Epithelial cell of esophagus (primary cell): ENCODE data around the gene TRERF1.
A peak's percentile ranks its signal among the peaks of the same experiment; 100 is the strongest.

Experiments
- DNase-seq: peaks from one replicate; pipeline ENCODE4 v3.0.0; 2010; ENCODE audit warnings: low read depth
- H3K4me3 ChIP-seq: 2 replicates; pipeline ENCODE4 v1.5.1; 2011; ENCODE audit warnings: mild to moderate bottlenecking, low read length, control low read depth
- TF ChIP-seq, protein P1 (sequence below): IDR thresholded peaks from 2 replicates; pipeline ENCODE4 v1.5.1; 2011; ENCODE audit warnings: low read depth, mild to moderate bottlenecking, low read length, control low read depth, inconsistent platforms; ENCODE audit not compliant: insufficient read depth; ENCODE audit errors: missing control alignments

Gene TRERF1

DNA sequence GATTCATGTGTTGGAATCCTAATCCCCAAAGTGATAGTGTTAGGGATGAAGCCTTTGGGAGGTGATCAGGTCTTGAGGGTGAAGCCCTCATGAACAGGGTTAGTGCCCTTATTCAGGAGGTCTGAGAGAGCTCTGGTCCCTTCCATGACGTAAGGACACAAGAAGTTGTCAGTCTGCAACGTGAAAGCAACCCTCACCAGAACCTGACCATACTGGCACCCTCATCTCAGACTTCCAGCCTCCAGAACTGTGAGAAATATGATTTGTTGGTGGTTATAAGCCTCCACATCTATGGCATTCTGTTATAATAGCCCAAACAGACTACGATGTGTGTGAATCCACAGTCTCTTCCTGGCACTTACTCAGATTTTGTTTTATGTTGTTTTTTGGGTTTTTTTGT lies 90.7 kb downstream of the TRERF1 start:
- TF ChIP-seq, protein P1, sequence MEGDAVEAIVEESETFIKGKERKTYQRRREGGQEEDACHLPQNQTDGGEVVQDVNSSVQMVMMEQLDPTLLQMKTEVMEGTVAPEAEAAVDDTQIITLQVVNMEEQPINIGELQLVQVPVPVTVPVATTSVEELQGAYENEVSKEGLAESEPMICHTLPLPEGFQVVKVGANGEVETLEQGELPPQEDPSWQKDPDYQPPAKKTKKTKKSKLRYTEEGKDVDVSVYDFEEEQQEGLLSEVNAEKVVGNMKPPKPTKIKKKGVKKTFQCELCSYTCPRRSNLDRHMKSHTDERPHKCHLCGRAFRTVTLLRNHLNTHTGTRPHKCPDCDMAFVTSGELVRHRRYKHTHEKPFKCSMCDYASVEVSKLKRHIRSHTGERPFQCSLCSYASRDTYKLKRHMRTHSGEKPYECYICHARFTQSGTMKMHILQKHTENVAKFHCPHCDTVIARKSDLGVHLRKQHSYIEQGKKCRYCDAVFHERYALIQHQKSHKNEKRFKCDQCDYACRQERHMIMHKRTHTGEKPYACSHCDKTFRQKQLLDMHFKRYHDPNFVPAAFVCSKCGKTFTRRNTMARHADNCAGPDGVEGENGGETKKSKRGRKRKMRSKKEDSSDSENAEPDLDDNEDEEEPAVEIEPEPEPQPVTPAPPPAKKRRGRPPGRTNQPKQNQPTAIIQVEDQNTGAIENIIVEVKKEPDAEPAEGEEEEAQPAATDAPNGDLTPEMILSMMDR = no peak
- DNase-seq = no peak
- no peak overlapping the region for H3K4me3 ChIP-seq

DNA sequence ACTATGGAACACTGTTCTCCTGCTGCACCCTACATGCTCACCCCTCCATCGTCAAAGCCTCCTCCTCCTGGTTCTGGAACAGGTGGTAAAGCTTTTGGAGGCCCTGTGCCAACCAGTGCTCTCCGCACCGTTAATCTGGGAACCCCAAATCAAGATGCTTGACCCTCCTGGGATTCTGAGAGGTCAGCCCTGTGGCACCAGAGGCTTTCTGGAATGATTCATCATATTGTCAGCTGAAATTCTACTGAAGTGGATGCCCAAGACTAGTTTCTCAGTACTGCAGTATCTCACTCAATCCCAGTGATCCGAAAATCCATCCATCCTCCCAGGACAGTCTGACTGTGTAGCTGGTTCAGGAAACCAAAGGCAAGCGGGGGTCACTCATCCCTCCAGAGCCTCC lies 92.7 kb downstream of the TRERF1 start:
- TF ChIP-seq, protein P1 = no peak
- no peak overlapping the region for H3K4me3 ChIP-seq
- no peak for DNase-seq

DNA sequence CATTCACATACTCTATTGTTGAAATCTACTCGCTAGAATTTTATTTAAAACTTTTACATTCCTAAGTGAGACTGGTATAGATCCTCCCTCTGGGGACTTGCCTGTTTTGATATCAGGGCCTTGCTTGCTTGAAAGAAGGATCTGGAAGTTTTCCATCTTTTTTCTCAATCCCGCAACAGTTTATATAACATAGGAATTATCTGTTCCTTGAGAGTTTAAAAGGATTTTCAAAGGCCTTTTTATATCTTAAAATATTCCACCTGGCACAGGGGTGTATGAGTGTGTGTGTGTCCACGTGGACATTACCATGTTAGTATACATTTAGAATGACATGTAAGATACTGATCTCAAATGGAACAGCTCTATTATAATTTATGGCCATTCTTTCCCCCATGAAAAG lies 96.3 kb downstream of the TRERF1 start:
- no peak for DNase-seq
- TF ChIP-seq, protein P1 = no peak
- H3K4me3 ChIP-seq = no peak overlapping the region

DNA sequence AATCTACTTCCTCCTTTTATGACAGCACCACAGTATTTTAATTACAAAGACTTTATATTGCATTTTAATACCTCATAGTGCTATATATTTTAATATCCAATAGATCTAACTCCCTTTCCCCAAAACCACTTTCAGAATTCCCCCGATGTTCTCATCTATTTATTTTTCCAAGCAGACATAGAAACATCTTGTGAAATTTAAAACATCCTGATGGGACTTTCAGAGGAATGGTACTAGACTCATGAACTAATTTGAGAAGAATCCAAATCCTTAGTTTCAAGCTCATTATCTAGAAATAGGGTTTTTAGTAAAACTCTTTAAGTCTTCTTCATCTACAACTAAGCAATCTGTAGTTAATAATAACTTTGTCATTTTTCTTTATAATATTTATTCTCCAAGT lies 97.0 kb downstream of the TRERF1 start:
- TF ChIP-seq, protein P1 = no peak
- H3K4me3 ChIP-seq = no peak overlapping the region
- DNase-seq = no peak

DNA sequence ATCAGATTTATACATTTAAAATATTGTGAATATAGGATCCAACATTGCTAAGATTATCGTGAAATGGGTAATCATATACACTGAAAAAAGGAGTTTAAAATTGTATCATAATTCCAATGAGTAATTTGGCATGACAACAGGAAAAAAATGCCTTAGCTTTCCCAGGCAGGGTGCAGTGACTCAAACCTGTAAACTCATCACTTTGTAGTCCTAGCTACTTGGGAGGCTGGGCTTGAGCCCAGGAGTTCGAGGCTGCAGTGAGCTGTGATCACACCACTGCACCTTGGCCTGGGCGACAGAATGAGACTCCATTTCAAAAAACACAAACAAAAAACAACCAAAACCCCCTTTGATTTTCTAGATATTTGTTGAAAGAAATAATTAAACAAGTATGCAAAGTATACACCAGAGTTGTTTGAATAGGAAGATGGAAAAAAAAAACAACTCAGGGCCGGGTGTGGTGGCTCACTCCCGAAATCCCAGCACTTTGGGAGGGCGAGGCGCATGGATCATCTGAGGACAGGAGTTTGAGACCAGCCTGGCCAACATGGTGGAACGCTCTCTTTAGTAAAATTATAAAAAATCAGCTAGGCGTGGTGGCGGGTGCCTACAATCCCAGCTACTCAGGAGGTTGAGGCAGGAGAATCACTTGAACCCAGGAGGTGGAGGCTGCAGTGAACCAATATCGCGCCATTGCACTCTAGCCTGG lies 98.7 kb downstream of the TRERF1 start:
- H3K4me3 ChIP-seq = no peak overlapping the region
- TF ChIP-seq, protein P1 = no peak
- peak; percentile 80 for DNase-seq

DNA sequence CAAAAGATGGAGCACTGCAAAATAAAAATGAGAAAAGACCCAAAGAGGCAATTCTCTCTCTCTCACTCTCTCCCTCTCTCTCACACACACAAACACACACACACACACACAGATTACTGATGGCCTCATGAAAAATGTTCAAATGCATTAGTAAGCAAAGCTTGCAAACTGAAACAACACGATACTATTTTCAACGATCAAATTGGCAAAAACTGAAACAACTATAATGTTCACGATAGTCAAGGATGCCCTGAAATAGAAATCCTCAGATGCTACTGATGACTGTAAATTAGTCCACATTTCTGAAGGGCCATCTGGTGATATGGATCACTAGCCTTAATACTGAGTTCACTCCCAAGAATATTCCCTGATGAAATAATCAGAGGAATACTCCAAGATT lies 100.8 kb downstream of the TRERF1 start:
- TF ChIP-seq, protein P1 = no peak
- DNase-seq = no peak
- no peak overlapping the region for H3K4me3 ChIP-seq
